ENCODE results near the gene ARHGAP36.

The ARHGAP36 gene

DNA sequence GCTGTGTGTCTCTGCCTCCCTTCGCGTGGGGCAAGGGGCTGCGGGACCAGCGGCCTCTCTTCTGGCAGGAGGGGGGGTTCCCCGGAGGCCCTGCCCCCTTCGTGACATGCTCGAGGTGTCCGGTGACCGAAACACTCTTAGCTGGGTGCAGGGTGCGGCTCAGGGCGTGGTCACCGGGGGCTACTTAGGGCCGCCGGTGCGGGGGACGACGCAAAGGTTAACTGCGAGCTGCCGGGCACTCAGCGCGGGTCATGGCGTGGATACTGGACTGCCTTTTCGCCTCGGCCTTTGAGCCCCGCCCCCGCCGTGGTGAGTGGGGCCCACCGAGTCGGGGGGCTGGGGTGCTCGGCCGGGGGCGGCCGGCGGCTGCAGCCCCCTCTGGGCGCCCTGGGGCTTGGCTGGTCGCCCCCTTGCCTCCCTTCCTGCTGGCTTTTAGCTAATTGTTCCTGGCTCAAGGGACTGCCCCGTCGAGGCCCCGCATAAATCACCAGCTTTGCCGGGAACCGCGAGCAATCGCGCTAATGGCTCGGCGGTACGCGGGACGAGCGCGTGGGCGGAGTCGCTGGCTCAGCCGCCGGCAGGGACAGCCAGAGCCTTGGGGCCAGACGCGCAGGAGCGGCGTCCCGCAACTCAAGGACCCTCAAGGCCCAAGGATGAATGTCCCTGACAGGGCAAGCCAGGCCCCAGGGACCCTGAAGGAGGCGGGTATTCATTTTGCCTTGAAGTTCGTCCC, at the start of gene ARHGAP36:
ARHGAP36 (plus strand) TSS at position 211 of the 733 bp plus-strand sequence. CDS start 23,320 bp downstream, outside the sequence.
- no peak within 1 kb of the TSS for H3K4me3 Mint-ChIP-seq
- ATAC-seq (replicated peaks; ENCODE audit: extremely low read depth, poor library complexity, severe bottlenecking) (no peak), DNase-seq (ENCODE audit: low spot score in 2 of 2) (no peak)
- H3K27ac Mint-ChIP-seq (ENCODE audit: low read depth) = no peak within 1 kb of the TSS
- H3K9me3 Mint-ChIP-seq = no peaks in the 10 kb centered on the region
- no peaks in the 10 kb centered on the region for H3K4me1 Mint-ChIP-seq
- peaks cover 15% of the 10 kb centered on the region for H3K27me3 Mint-ChIP-seq
- no peaks in the 10 kb centered on the region for H3K36me3 Mint-ChIP-seq (ENCODE audit: insufficient read depth)

DNA sequence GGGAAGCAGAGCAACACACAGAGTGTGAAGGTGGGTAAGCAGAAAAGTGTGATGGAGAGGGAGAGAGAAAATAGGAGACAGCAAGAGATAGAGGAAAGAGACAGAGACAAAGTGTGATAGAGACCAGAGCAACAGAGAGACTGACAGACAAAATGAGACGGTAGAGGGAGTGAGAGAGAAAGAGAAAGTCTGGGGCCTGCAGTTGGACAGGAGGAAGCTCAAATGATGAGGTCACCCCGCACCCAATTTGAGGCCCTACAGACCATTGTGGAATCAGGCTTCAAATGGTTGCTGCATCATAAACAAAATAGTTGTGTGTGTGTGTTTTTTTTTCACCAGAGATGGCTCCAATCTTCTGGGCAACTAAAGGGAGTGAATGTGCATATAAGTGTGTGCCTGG, 48.0 kb upstream of the ARHGAP36 start:
- no peaks in the 10 kb centered on the region for H3K36me3 Mint-ChIP-seq (ENCODE audit: insufficient read depth)
- no peaks in the 10 kb centered on the region for H3K9me3 Mint-ChIP-seq
- H3K4me1 Mint-ChIP-seq = no peaks in the 10 kb centered on the region
- ATAC-seq (replicated peaks; ENCODE audit: extremely low read depth, poor library complexity, severe bottlenecking) = no peak
- H3K4me3 Mint-ChIP-seq = no peak overlapping the region
- peaks cover 17% of the 10 kb centered on the region for H3K27me3 Mint-ChIP-seq
- DNase-seq (ENCODE audit: low spot score in 2 of 2) = no peak
- H3K27ac Mint-ChIP-seq (ENCODE audit: low read depth) = no peak overlapping the region

DNA sequence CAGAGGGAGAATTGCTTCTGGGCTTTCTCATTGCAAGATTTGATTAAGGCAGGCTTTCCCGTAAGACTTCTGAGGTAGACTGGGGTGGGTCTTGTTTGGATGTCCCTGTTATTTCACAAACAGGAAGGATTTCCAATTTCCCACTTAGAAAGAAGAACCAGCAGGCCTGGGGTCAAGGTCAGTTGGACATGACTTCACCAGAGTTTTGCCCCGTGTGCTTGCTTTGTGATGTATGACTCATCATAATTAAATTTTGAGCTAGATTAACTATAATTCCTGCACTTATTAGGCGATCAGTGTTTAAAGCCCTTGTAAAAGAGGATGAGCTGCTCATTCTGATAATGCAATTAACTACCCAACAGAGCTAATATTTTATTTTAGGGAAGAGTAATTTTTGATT, 32.8 kb upstream of the ARHGAP36 start:
- H3K27ac Mint-ChIP-seq (ENCODE audit: low read depth) = no peak overlapping the region
- no peak overlapping the region for H3K4me3 Mint-ChIP-seq

GRCh38 chrX:131032354-131033230, 25.6 kb upstream of the ARHGAP36 start:
- Mint-ChIP-seq H3K4me1 (no peaks in the 10 kb centered on the region), H3K4me3 (no peak overlapping the region), H3K36me3 (ENCODE audit: insufficient read depth) (no peaks in the 10 kb centered on the region), H3K9me3 (no peaks in the 10 kb centered on the region), H3K27me3 (peaks cover 14% of the 10 kb centered on the region), H3K27ac (ENCODE audit: low read depth) (no peak overlapping the region)
- DNase-seq (ENCODE audit: low spot score in 2 of 2) = no peak
- no peak for ATAC-seq (replicated peaks; ENCODE audit: extremely low read depth, poor library complexity, severe bottlenecking)

More for the DNA sequence above, 32.8 kb upstream of the ARHGAP36 start:
- no peak for ATAC-seq (replicated peaks; ENCODE audit: extremely low read depth, poor library complexity, severe bottlenecking)
- peaks cover 6% of the 10 kb centered on the region for H3K9me3 Mint-ChIP-seq
- H3K27me3 Mint-ChIP-seq = peaks cover 42% of the 10 kb centered on the region
- no peaks in the 10 kb centered on the region for H3K36me3 Mint-ChIP-seq (ENCODE audit: insufficient read depth)
- DNase-seq (ENCODE audit: low spot score in 2 of 2) = no peak
- H3K4me1 Mint-ChIP-seq = no peaks in the 10 kb centered on the region

GRCh38 chrX:131034063-131034462, 24.1 kb upstream of the ARHGAP36 start:
- no peaks in the 10 kb centered on the region for H3K36me3 Mint-ChIP-seq (ENCODE audit: insufficient read depth)
- peaks cover 3% of the 10 kb centered on the region for H3K27me3 Mint-ChIP-seq
- H3K27ac Mint-ChIP-seq (ENCODE audit: low read depth) = no peak overlapping the region
- no peaks in the 10 kb centered on the region for H3K4me1 Mint-ChIP-seq
- H3K9me3 Mint-ChIP-seq = no peaks in the 10 kb centered on the region
- no peak for ATAC-seq (replicated peaks; ENCODE audit: extremely low read depth, poor library complexity, severe bottlenecking)
- no peak overlapping the region for H3K4me3 Mint-ChIP-seq
- no peak for DNase-seq (ENCODE audit: low spot score in 2 of 2)

DNA sequence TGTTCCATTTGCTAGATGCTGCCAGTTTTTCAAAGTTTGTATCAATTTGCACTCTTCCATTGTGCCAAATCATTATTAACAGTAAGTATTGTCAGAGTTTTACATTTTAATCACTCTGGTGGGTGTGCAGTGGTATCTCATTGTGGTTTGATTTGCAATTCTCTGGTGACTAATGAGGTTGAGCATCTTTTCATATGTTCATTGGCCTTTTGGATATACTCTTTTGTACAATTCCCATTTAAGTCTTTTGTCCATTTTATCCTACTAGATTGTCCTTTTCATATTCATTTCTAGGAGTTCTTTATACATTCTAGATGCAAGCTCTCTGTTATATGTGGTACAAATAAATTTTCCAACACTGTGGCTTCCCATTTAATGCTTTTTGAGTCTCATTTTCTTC, 17.4 kb upstream of the ARHGAP36 start:
- Mint-ChIP-seq H3K36me3 (ENCODE audit: insufficient read depth) (no peaks in the 10 kb centered on the region), H3K9me3 (no peaks in the 10 kb centered on the region), H3K4me1 (no peaks in the 10 kb centered on the region), H3K27me3 (peaks cover 8% of the 10 kb centered on the region), H3K4me3 (no peak overlapping the region), H3K27ac (ENCODE audit: low read depth) (no peak overlapping the region)
- DNase-seq (ENCODE audit: low spot score in 2 of 2) = no peak
- ATAC-seq (replicated peaks; ENCODE audit: extremely low read depth, poor library complexity, severe bottlenecking) = no peak

DNA sequence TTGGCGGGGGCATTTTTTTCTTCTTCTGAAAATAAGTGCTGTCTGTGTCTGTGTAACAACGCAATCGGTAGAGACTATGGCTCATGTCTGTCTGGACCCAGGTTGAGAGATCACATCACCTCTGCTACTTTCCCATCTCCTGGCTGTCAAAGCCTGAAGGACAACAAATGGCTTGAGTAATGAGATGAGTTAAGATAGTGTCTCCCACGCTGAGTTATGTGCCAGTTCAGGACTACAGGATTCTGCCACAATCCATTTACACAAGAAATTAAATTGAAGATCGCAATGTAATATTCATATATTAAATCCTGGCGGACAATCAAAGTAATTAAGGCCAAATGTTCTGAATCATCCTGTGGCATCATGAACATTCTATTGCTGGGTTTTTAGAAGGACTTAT, 16.5 kb upstream of the ARHGAP36 start:
- Mint-ChIP-seq H3K27me3 (peaks cover 15% of the 10 kb centered on the region), H3K4me3 (no peak overlapping the region), H3K36me3 (ENCODE audit: insufficient read depth) (no peaks in the 10 kb centered on the region), H3K9me3 (no peaks in the 10 kb centered on the region), H3K27ac (ENCODE audit: low read depth) (no peak overlapping the region), H3K4me1 (no peaks in the 10 kb centered on the region)
- DNase-seq (ENCODE audit: low spot score in 2 of 2) (no peak), ATAC-seq (replicated peaks; ENCODE audit: extremely low read depth, poor library complexity, severe bottlenecking) (no peak)

GRCh38 chrX:131045726-131046125, 12.4 kb upstream of the ARHGAP36 start:
- H3K4me1 Mint-ChIP-seq = no peaks in the 10 kb centered on the region
- H3K27me3 Mint-ChIP-seq = peaks cover 30% of the 10 kb centered on the region
- no peaks in the 10 kb centered on the region for H3K9me3 Mint-ChIP-seq
- no peaks in the 10 kb centered on the region for H3K36me3 Mint-ChIP-seq (ENCODE audit: insufficient read depth)
- no peak overlapping the region for H3K4me3 Mint-ChIP-seq
- no peak overlapping the region for H3K27ac Mint-ChIP-seq (ENCODE audit: low read depth)
- ATAC-seq (replicated peaks; ENCODE audit: extremely low read depth, poor library complexity, severe bottlenecking) = no peak
- DNase-seq (ENCODE audit: low spot score in 2 of 2) = no peak

GRCh38 chrX:131046596-131046995, 11.6 kb upstream of the ARHGAP36 start:
- Mint-ChIP-seq H3K4me1 (no peaks in the 10 kb centered on the region), H3K9me3 (no peaks in the 10 kb centered on the region), H3K27ac (ENCODE audit: low read depth) (no peak overlapping the region), H3K36me3 (ENCODE audit: insufficient read depth) (no peaks in the 10 kb centered on the region), H3K27me3 (peaks cover 30% of the 10 kb centered on the region), H3K4me3 (no peak overlapping the region)
- ATAC-seq (replicated peaks; ENCODE audit: extremely low read depth, poor library complexity, severe bottlenecking) (no peak), DNase-seq (ENCODE audit: low spot score in 2 of 2) (no peak)

GRCh38 chrX:131047180-131047579, 11.0 kb upstream of the ARHGAP36 start:
- Mint-ChIP-seq H3K27ac (ENCODE audit: low read depth) (no peak overlapping the region), H3K4me3 (no peak overlapping the region), H3K9me3 (no peaks in the 10 kb centered on the region), H3K36me3 (ENCODE audit: insufficient read depth) (no peaks in the 10 kb centered on the region), H3K27me3 (peaks cover 30% of the 10 kb centered on the region), H3K4me1 (no peaks in the 10 kb centered on the region)
- ATAC-seq (replicated peaks; ENCODE audit: extremely low read depth, poor library complexity, severe bottlenecking) (no peak), DNase-seq (ENCODE audit: low spot score in 2 of 2) (no peak)

- H3K36me3 Mint-ChIP-seq (ENCODE audit: insufficient read depth) = no peaks in the 10 kb centered on the region
- H3K27me3 Mint-ChIP-seq = peaks cover 10% of the 10 kb centered on the region
These were observed 5.1 kb upstream of the ARHGAP36 start for GRCh38 chrX:131053076-131053475.

DNA sequence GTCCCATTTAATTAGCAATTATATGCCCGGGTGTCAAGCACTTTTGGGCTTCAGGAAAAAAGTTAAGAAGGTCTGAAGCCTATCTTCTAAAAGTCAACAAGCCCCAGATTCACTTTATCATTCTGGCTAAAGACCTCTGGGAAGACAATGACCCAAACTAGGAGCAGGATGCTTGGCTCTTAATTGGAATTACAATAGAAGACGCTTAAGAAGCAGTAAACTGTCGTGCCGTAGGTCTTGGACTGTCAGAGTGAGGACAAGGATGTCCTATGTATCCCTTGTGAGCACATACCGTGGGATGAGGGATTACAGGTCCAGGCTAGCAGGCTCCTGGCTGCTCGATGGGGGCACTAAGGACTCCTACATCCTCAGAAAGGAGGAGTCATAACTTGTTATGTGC, 3.2 kb upstream of the ARHGAP36 start:
- H3K36me3 Mint-ChIP-seq (ENCODE audit: insufficient read depth) = no peaks in the 10 kb centered on the region
- no peak overlapping the region for H3K4me3 Mint-ChIP-seq
- H3K9me3 Mint-ChIP-seq = no peaks in the 10 kb centered on the region
- H3K27me3 Mint-ChIP-seq = peaks cover 4% of the 10 kb centered on the region
- ATAC-seq (replicated peaks; ENCODE audit: extremely low read depth, poor library complexity, severe bottlenecking) (no peak), DNase-seq (ENCODE audit: low spot score in 2 of 2) (no peak)
- H3K4me1 Mint-ChIP-seq = no peaks in the 10 kb centered on the region
- no peak overlapping the region for H3K27ac Mint-ChIP-seq (ENCODE audit: low read depth)

More at GRCh38 chrX:131053076-131053475, 5.1 kb upstream of the ARHGAP36 start:
- Mint-ChIP-seq H3K4me3 (no peak overlapping the region), H3K27ac (ENCODE audit: low read depth) (no peak overlapping the region), H3K9me3 (no peaks in the 10 kb centered on the region), H3K4me1 (no peaks in the 10 kb centered on the region)
- DNase-seq (ENCODE audit: low spot score in 2 of 2) (no peak), ATAC-seq (replicated peaks; ENCODE audit: extremely low read depth, poor library complexity, severe bottlenecking) (no peak)

DNA sequence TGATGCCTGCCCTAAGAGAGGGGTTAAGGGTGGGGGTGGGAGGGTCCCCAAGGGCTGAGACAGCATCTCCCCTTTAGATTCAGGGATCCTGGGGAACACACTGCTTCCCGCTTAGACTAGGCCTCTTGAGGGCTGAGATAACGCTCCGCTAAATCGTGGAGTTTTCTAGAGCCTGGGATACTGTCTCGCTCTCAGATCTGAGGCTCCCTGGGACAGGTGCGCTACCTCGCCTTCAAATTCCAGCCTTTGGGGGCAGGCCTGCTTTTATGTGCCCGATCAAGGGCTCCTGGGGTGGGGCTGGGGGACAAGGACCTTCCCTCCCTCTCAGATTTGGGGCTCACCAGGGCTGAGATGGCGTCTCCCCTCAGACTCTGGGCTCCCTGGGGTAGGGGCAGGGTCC, 440 bp upstream of the ARHGAP36 start:
- no peaks in the 10 kb centered on the region for H3K36me3 Mint-ChIP-seq (ENCODE audit: insufficient read depth)
- no peak for ATAC-seq (replicated peaks; ENCODE audit: extremely low read depth, poor library complexity, severe bottlenecking)
- no peak overlapping the region for H3K4me3 Mint-ChIP-seq
- no peak overlapping the region for H3K27ac Mint-ChIP-seq (ENCODE audit: low read depth)
- DNase-seq (ENCODE audit: low spot score in 2 of 2) = no peak
- no peaks in the 10 kb centered on the region for H3K9me3 Mint-ChIP-seq
- H3K27me3 Mint-ChIP-seq = peaks cover 13% of the 10 kb centered on the region
- H3K4me1 Mint-ChIP-seq = no peaks in the 10 kb centered on the region
